OCI-LY7 (cell line): Measurements from ENCODE around the gene PDHX. TPM values are rescaled to one million over a fixed set of nuclear protein-coding genes. Genes with fewer than 3 reads are reported as not detected.

ENCODE experiments used
- BruUV-seq: library from RNA; stranded (reverse); fragments of 400-500 nt; replicated peaks from 2 replicates; lab custom pipeline; 2021; lab: Mats Ljungman, UMichigan
- CTCF ChIA-PET: fragments of 300-600 bp; sonication (Branson Sonifier 250); formaldehyde crosslinking; loops from one replicate; lab custom pipeline; 2022; ENCODE audit warnings: antibody characterized with exemption; ENCODE audit not compliant: unreplicated experiment; lab: Charles Lee
- POLR2A ChIA-PET: fragments of 300-600 bp; sonication (Branson Sonifier 250); formaldehyde crosslinking; loops from one replicate; lab custom pipeline; 2022; ENCODE audit warnings: antibody characterized with exemption; lab: Charles Lee
- DNase-seq: peaks from one replicate; pipeline ENCODE4 v3.0.0-alpha.2; 2015; ENCODE audit warnings: low spot score
- H2AFZ ChIP-seq: fragments of 200-600 bp; sonication (generic), shearing (Covaris generic); 2 replicates; pipeline ENCODE4 v1.6.1; 2014; ENCODE audit warnings: mild to moderate bottlenecking, antibody characterized with exemption, low read length, moderate library complexity
- H3K27ac ChIP-seq: fragments of 200-600 bp; sonication (generic); 2 replicates; pipeline ENCODE4 v1.5.1; 2014; ENCODE audit warnings: mixed run types, low read depth, mild to moderate bottlenecking, moderate library complexity, low read length, inconsistent platforms; ENCODE audit not compliant: poor library complexity, severe bottlenecking
- H3K36me3 ChIP-seq: fragments of 200-600 bp; sonication (generic); 2 replicates; pipeline ENCODE4 v1.6.1; 2014; ENCODE audit warnings: mild to moderate bottlenecking, antibody characterized with exemption, low read length, moderate library complexity, mixed read lengths; ENCODE audit not compliant: insufficient read depth
- H3K4me1 ChIP-seq: fragments of 200-600 bp; sonication (generic); 2 replicates; pipeline ENCODE4 v1.5.1; 2014; ENCODE audit warnings: mild to moderate bottlenecking, low read length; ENCODE audit not compliant: insufficient read depth, poor library complexity, severe bottlenecking
- H3K4me2 ChIP-seq: fragments of 200-600 bp; sonication (generic); 2 replicates; pipeline ENCODE4 v1.6.1; 2014; ENCODE audit warnings: mild to moderate bottlenecking, low read length
- H3K4me3 ChIP-seq: fragments of 200-600 bp; sonication (generic); 2 replicates; pipeline ENCODE4 v1.5.1; 2014; ENCODE audit warnings: mild to moderate bottlenecking, low read depth, low read length; ENCODE audit not compliant: poor library complexity, severe bottlenecking
- H3K79me2 ChIP-seq: fragments of 200-600 bp; sonication (generic); 2 replicates; pipeline ENCODE4 v1.6.1; 2016; ENCODE audit warnings: low read depth, mild to moderate bottlenecking, low read length, moderate library complexity, mixed read lengths; ENCODE audit not compliant: insufficient read depth
- H3K9me2 ChIP-seq: fragments of 200-600 bp; sonication (generic); 2 replicates; pipeline ENCODE4 v1.6.1; 2016; ENCODE audit warnings: mild to moderate bottlenecking, low read length, mixed read lengths; ENCODE audit not compliant: insufficient read depth
- H3K9me3 ChIP-seq: fragments of 200-600 bp; sonication (generic); 2 replicates; pipeline ENCODE4 v1.6.1; 2014; ENCODE audit warnings: mild to moderate bottlenecking, mixed run types, low read length, mixed read lengths
- H4K20me1 ChIP-seq: fragments of 200-600 bp; sonication (generic); 2 replicates; pipeline ENCODE4 v1.6.1; 2014; ENCODE audit warnings: mild to moderate bottlenecking, antibody characterized with exemption, low read length, moderate library complexity, mixed read lengths; ENCODE audit not compliant: insufficient read depth
- CTCF ChIP-seq: fragments of 200-600 bp; sonication (generic); conservative IDR thresholded peaks from 2 replicates; pipeline ENCODE4 v1.5.1; 2014; ENCODE audit warnings: mild to moderate bottlenecking, antibody characterized with exemption, low read length, moderate library complexity, mixed read lengths
- EZH2phosphoT487 ChIP-seq: fragments of 200-600 bp; sonication (generic); IDR thresholded peaks from 2 replicates; pipeline ENCODE4 v1.6.1; 2018; ENCODE audit warnings: low read depth, borderline replicate concordance, mild to moderate bottlenecking, mixed run types, antibody characterized with exemption, low read length, moderate library complexity, mixed read lengths
- intact Hi-C: fragments of 100-400 bp; cut with micrococcal nuclease; formaldehyde crosslinking; loops from one replicate; pipeline ENCODE4 v1.10.0; 2022; ENCODE audit not compliant: unreplicated experiment
- total RNA-seq, 2 experiments: library from RNA; depleted of rRNA in 1 of 2; stranded (reverse); fragments of >200 nt in 1 of 2; shearing (Covaris generic) in 1 of 2; gene quantifications; 2 replicates each; pipeline ENCODE4 v1.2.3, GENCODE V29; 2014 to 2022

PDHX gene
- total RNA-seq, 2 experiments from 2014 or later = 18.0 to 50.9 TPM

GRCh38 chr11:35010654-35011053 is 94.2 kb downstream of the PDHX start:
- POLR2A ChIA-PET = interaction anchor here (0.6 to 1.6 kb wide), 3 partner anchors 10 to 18 kb away, joined by 3 to 6 read pairs (median 3); no protein-coding TSS in a partner anchor
- no peaks in the 10 kb centered on the region for H3K79me2 ChIP-seq
- no peak overlapping the region for H3K4me2 ChIP-seq
- no peaks in the 10 kb centered on the region for H3K9me2 ChIP-seq
- intact Hi-C loops = no loop called here
- H2AFZ ChIP-seq = no peak overlapping the region
- CTCF ChIA-PET = no interaction called here
- H3K4me3 ChIP-seq = no peak overlapping the region
- no TSS peak for BruUV-seq
- no peaks in the 10 kb centered on the region for H3K9me3 ChIP-seq
- DNase-seq = no peak
- peaks cover 7% of the 10 kb centered on the region for H3K4me1 ChIP-seq
- H4K20me1 ChIP-seq = no peaks in the 10 kb centered on the region
- no peaks in the 10 kb centered on the region for H3K36me3 ChIP-seq
- TF ChIP-seq CTCF (no peak), EZH2phosphoT487 (no peak)
- no peak overlapping the region for H3K27ac ChIP-seq

- ChIA-PET POLR2A (interaction anchor here (0.6 to 1.6 kb wide), 4 partner anchors 9 to 41 kb away, joined by 3 to 6 read pairs (median 3); no protein-coding TSS in a partner anchor), CTCF (no interaction called here)
- H3K27ac ChIP-seq = no peak overlapping the region
- no peaks in the 10 kb centered on the region for H3K79me2 ChIP-seq
- no peaks in the 10 kb centered on the region for H4K20me1 ChIP-seq
- no peaks in the 10 kb centered on the region for H3K36me3 ChIP-seq
- peaks cover 7% of the 10 kb centered on the region for H3K4me1 ChIP-seq
- intact Hi-C loops = no loop called here
- no peak for DNase-seq
- TF ChIP-seq EZH2phosphoT487 (no peak), CTCF (no peak)
- no peak overlapping the region for H3K4me2 ChIP-seq
- no peaks in the 10 kb centered on the region for H3K9me3 ChIP-seq
- no TSS peak for BruUV-seq
- no peaks in the 10 kb centered on the region for H3K9me2 ChIP-seq
- no peak overlapping the region for H2AFZ ChIP-seq
- H3K4me3 ChIP-seq = no peak overlapping the region
Measured at GRCh38 chr11:35011389-35011788, 95.0 kb downstream of the PDHX start.

GRCh38 chr11:35011944-35012343 is 95.5 kb downstream of the PDHX start:
- no peak for DNase-seq
- Histone ChIP-seq H3K4me2 (no peak overlapping the region), H4K20me1 (no peaks in the 10 kb centered on the region), H3K9me2 (no peaks in the 10 kb centered on the region), H3K4me1 (peaks cover under 1% of the 10 kb centered on the region), H3K36me3 (no peaks in the 10 kb centered on the region), H3K79me2 (no peaks in the 10 kb centered on the region), H3K4me3 (no peak overlapping the region), H2AFZ (no peak overlapping the region), H3K27ac (no peak overlapping the region), H3K9me3 (no peaks in the 10 kb centered on the region)
- ChIA-PET CTCF (no interaction called here), POLR2A (interaction anchor here (0.7 to 1.6 kb wide), 3 partner anchors 8 to 41 kb away, joined by 3 to 6 read pairs (median 3); no protein-coding TSS in a partner anchor)
- TF ChIP-seq EZH2phosphoT487 = no peak
- TF ChIP-seq CTCF = no peak
- intact Hi-C loops = no loop called here
- no TSS peak for BruUV-seq
